Activated T-helper 17 cell treated with anti-CD3 and anti-CD28 coated beads, Interleukin-2, amount 50 U/mL, for 72 hours (primary cell): ENCODE results near the gene RESP18. TPM values are rescaled to one million over a fixed set of nuclear protein-coding genes. Genes with fewer than 3 reads are reported as not detected.
A peak's percentile ranks its signal among the peaks of the same experiment; 100 is the strongest.

Experiments used
- ATAC-seq: fragments of 150-1000 bp; cut with Tn5 transposase; replicated peaks from 2 replicates; pipeline ENCODE4 v1.10.0; 2021; ENCODE audit warnings: mild to moderate bottlenecking, moderate library complexity
- H3K27ac Mint-ChIP-seq: one replicate; pipeline ENCODE4 v1.8.0; 2022; ENCODE audit warnings: mixed read lengths
- H3K27me3 Mint-ChIP-seq: one replicate; pipeline ENCODE4 v1.8.0; 2022; ENCODE audit warnings: mixed read lengths
- H3K36me3 Mint-ChIP-seq: one replicate; pipeline ENCODE4 v1.8.0; 2022; ENCODE audit warnings: low read depth, mild to moderate bottlenecking, mixed read lengths
- H3K4me1 Mint-ChIP-seq: one replicate; pipeline ENCODE4 v1.8.0; 2022; ENCODE audit warnings: mixed read lengths
- H3K4me3 Mint-ChIP-seq: one replicate; pipeline ENCODE4 v1.8.0; 2022; ENCODE audit warnings: mild to moderate bottlenecking, mixed read lengths
- H3K9me3 Mint-ChIP-seq: one replicate; pipeline ENCODE4 v1.8.0; 2022; ENCODE audit warnings: mixed read lengths
- total RNA-seq, 2 donors: library from RNA; stranded (reverse); gene quantifications; one replicate each; pipeline ENCODE4 v1.2.3, GENCODE V29; 2022

Gene RESP18
- total RNA-seq = not detected

DNA sequence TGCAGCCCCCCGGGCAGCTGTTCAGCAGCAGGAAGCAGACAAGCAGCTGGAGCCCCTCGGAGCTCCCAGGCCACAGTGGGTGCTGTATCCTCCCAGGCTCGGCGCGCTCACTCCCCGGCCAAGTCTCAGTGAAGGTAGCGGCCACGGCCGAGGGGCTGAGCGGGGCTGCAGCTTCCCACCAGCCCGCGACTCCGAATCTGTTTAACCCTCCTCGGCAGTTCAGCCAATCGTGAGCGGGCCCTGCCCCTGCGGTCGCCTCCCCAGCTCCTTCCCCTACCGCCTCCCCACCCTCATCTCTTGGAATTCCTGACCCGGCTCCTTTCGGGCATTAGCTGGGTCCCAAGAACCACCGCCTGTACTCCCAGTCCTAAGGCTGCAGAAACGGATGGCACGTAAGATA, at the start of gene RESP18:
TSS of gene RESP18 (minus strand) at position 203 of the 400 bp plus-strand sequence.
- ATAC-seq = no peak
- H3K27me3 Mint-ChIP-seq = peaks cover 69% of the 10 kb centered on the region
- H3K27ac Mint-ChIP-seq = no peak within 1 kb of the TSS
- no peaks in the 10 kb centered on the region for H3K36me3 Mint-ChIP-seq
- H3K4me3 Mint-ChIP-seq = no peak within 1 kb of the TSS
- H3K9me3 Mint-ChIP-seq = peaks cover 10% of the 10 kb centered on the region
- peaks cover 4% of the 10 kb centered on the region for H3K4me1 Mint-ChIP-seq

- peaks cover 90% of the 10 kb centered on the region for H3K36me3 Mint-ChIP-seq
- no peaks in the 10 kb centered on the region for H3K9me3 Mint-ChIP-seq
- no peak for ATAC-seq
- H3K4me1 Mint-ChIP-seq = no peaks in the 10 kb centered on the region
- no peak overlapping the region for H3K4me3 Mint-ChIP-seq
- no peaks in the 10 kb centered on the region for H3K27me3 Mint-ChIP-seq
- H3K27ac Mint-ChIP-seq = peak overlapping the region; percentile 29
These were observed 48.9 kb upstream of the RESP18 start for GRCh38 chr2:219381448-219381847.

- Mint-ChIP-seq H3K27ac (peak overlapping the region; percentile 29), H3K27me3 (no peaks in the 10 kb centered on the region), H3K9me3 (no peaks in the 10 kb centered on the region), H3K4me3 (no peak overlapping the region), H3K4me1 (no peaks in the 10 kb centered on the region), H3K36me3 (peaks cover 90% of the 10 kb centered on the region)
- no peak for ATAC-seq
These were observed 48.4 kb upstream of the RESP18 start for GRCh38 chr2:219380926-219381325.

DNA sequence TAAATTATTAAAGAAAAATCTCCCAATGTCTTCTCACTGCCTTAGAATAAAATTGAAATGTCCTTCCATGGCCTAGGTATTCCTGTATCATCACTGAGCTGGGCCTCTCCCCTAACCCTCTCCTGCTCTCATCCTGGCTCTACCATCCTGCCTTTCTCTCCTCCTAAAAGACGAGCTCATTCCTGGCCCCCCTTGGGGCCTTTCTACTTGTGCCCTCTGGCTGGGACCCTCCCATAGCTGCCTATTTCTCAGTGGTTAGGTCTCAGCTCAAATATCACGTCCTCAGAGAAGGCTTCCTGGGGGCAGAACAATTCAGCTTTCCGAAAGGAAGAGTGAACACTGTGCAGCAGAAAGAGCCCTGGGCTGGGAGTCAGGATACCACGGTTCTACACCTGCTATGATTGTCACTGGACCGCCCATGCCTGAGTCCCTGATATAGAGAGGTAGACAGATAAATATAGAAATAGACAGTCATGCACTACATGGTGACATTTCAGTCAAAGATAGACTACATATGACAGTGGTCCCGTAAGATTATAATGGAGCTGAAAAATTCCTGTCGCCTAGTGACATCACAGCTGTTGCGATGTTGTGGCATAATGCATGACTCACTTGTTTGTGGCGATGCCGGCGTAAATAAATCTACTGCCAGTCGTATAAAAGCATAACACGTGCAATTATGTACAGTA, 45.8 kb upstream of the RESP18 start:
- Mint-ChIP-seq H3K36me3 (peaks cover 86% of the 10 kb centered on the region), H3K27me3 (no peaks in the 10 kb centered on the region), H3K27ac (no peak overlapping the region), H3K9me3 (no peaks in the 10 kb centered on the region), H3K4me1 (no peaks in the 10 kb centered on the region), H3K4me3 (no peak overlapping the region)
- no peak for ATAC-seq

GRCh38 chr2:219369447-219369861, 36.9 kb upstream of the RESP18 start:
- Mint-ChIP-seq H3K36me3 (peaks cover 15% of the 10 kb centered on the region), H3K4me1 (no peaks in the 10 kb centered on the region), H3K9me3 (no peaks in the 10 kb centered on the region), H3K27ac (no peak overlapping the region), H3K27me3 (no peaks in the 10 kb centered on the region), H3K4me3 (no peak overlapping the region)
- ATAC-seq = no peak

DNA sequence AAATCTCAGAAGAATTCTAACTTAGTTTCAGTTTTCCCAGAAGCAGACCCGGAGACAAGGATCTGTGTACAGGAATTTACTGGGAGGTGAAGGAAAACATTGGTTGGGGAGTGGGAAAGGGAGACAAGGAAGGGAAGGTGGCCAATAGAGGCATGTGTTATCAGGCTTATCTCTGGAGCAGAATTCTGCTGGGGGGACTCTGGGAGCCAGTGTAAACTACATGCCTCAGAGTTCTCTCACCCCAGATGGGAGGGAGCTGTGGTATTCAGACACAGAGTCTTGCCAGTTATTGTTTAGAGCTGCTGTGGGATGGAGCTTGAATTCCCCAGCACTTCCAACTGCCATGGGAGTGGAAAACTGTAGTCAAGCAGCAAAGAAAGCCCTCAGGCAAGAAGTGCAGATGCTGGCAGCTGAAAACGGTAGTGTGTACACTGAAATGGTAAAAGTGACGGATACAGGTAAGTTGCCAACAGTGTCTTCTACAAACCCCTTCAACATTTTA, 36.2 kb upstream of the RESP18 start:
- Mint-ChIP-seq H3K36me3 (peaks cover 7% of the 10 kb centered on the region), H3K9me3 (no peaks in the 10 kb centered on the region), H3K4me1 (no peaks in the 10 kb centered on the region), H3K27me3 (no peaks in the 10 kb centered on the region), H3K4me3 (no peak overlapping the region), H3K27ac (no peak overlapping the region)
- no peak for ATAC-seq

- no peak overlapping the region for H3K4me3 Mint-ChIP-seq
- H3K27me3 Mint-ChIP-seq = peaks cover 20% of the 10 kb centered on the region
- no peaks in the 10 kb centered on the region for H3K36me3 Mint-ChIP-seq
- ATAC-seq = peak; percentile 85
- no peaks in the 10 kb centered on the region for H3K9me3 Mint-ChIP-seq
- H3K27ac Mint-ChIP-seq = no peak overlapping the region
- no peaks in the 10 kb centered on the region for H3K4me1 Mint-ChIP-seq
These were observed 30.1 kb upstream of the RESP18 start for GRCh38 chr2:219362524-219363164.

DNA sequence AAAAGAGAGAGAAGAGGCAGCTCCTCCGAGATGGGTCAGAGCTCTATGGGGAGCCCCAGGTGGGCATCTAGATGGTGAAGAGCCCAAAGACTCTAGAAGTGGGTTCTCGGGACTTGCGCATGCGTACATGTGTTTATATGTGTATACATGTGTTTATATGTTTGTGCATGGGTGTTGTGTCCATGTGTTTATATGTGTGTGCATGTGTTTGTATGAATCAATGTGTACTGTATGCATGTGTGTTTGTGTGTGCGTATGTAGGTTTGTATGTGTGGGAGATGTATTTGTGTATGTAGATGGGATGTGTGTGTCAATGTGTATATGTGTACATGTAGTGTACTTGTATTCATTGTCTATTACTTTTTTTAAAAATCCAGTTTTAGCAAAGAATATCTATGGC, 29.5 kb upstream of the RESP18 start:
- Mint-ChIP-seq H3K9me3 (no peaks in the 10 kb centered on the region), H3K27me3 (peaks cover 20% of the 10 kb centered on the region), H3K4me3 (no peak overlapping the region), H3K36me3 (no peaks in the 10 kb centered on the region), H3K4me1 (no peaks in the 10 kb centered on the region), H3K27ac (no peak overlapping the region)
- no peak for ATAC-seq

GRCh38 chr2:219358170-219359075, 25.9 kb upstream of the RESP18 start:
- Mint-ChIP-seq H3K4me3 (no peak overlapping the region), H3K4me1 (no peaks in the 10 kb centered on the region), H3K36me3 (no peaks in the 10 kb centered on the region), H3K27me3 (peaks cover 39% of the 10 kb centered on the region), H3K27ac (no peak overlapping the region), H3K9me3 (no peaks in the 10 kb centered on the region)
- ATAC-seq = peak; percentile 30

- H3K27me3 Mint-ChIP-seq = peaks cover 39% of the 10 kb centered on the region
These were observed 24.3 kb upstream of the RESP18 start for GRCh38 chr2:219356834-219357233.

DNA sequence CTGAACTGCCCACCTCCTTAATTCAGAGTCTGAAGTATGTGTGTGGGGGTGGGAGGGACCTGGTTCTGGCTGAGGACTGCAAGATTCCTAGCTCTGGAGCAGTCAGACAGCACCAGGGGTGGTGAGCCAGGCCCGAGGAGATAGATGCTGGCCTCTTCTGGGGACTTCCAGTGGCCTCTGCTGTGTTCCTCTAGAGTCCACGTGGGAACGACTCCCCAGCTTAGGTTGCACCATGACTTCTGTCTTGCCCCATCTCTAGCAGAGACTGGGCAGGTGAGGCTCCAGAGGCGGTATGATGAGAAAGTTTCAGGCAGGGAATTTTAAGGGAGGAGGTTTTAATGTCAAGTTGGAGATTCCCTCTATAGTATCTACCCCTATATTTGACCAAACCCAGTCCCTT, 22.0 kb upstream of the RESP18 start:
- H3K9me3 Mint-ChIP-seq = no peaks in the 10 kb centered on the region
- H3K27me3 Mint-ChIP-seq = peaks cover 34% of the 10 kb centered on the region
- no peak for ATAC-seq
- no peak overlapping the region for H3K27ac Mint-ChIP-seq
- no peaks in the 10 kb centered on the region for H3K4me1 Mint-ChIP-seq
- H3K4me3 Mint-ChIP-seq = no peak overlapping the region
- no peaks in the 10 kb centered on the region for H3K36me3 Mint-ChIP-seq

More at GRCh38 chr2:219356834-219357233, 24.3 kb upstream of the RESP18 start:
- Mint-ChIP-seq H3K4me1 (no peaks in the 10 kb centered on the region), H3K27ac (no peak overlapping the region), H3K4me3 (no peak overlapping the region), H3K9me3 (no peaks in the 10 kb centered on the region), H3K36me3 (no peaks in the 10 kb centered on the region)
- ATAC-seq = no peak

DNA sequence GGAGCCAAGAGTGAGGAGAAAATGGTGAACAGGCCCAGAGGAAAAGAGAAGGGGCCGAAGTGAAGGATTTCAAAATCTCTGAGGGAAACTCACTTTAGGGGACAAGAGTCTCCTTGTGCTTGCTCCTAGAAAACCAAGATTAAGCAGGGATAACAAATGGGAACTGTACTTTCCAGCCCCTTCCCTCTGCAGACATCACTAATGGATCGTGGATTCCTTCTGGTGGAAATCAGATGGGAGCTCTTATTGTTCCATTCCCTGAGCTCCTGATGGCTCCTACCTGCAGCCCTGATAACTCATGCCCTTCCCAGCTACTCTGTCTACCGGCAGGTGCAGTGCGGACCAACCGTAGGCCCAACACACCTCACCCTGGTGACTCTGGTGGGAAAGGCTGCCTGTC, 20.6 kb upstream of the RESP18 start:
- ATAC-seq = no peak
- no peak overlapping the region for H3K27ac Mint-ChIP-seq
- H3K27me3 Mint-ChIP-seq = peaks cover 34% of the 10 kb centered on the region
- no peaks in the 10 kb centered on the region for H3K36me3 Mint-ChIP-seq
- H3K4me3 Mint-ChIP-seq = no peak overlapping the region
- H3K9me3 Mint-ChIP-seq = no peaks in the 10 kb centered on the region
- no peaks in the 10 kb centered on the region for H3K4me1 Mint-ChIP-seq

DNA sequence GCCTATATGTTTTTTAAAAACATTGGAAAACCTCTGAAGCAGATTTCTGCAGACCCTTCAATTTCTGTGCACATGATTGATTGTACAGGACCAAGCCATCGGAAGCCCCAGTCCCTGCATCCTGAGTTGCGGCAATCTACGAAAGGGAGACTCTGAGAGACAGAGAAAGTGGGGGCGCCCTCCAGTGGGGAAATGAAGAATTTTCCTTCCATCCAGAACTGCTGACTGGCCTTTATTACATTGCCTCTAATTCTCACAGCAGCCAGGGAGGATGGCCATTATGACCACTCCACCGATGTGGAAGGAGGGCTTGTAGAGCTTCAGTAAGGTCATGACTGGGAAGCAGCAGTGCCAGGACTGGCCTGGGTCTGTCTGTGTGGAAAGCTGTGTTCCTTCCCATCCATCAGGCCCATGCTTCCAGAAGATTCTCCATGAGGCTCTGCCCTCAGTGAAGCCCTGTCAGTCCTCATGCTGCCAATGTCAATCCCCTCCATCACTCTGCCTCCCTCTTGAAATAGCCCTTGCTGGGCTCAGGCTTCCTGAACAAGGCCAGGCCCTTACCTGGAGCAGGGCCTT, 20.0 kb upstream of the RESP18 start:
- Mint-ChIP-seq H3K9me3 (no peaks in the 10 kb centered on the region), H3K27me3 (peaks cover 38% of the 10 kb centered on the region), H3K4me3 (no peak overlapping the region), H3K36me3 (no peaks in the 10 kb centered on the region), H3K27ac (no peak overlapping the region), H3K4me1 (no peaks in the 10 kb centered on the region)
- ATAC-seq = peak; percentile 84

DNA sequence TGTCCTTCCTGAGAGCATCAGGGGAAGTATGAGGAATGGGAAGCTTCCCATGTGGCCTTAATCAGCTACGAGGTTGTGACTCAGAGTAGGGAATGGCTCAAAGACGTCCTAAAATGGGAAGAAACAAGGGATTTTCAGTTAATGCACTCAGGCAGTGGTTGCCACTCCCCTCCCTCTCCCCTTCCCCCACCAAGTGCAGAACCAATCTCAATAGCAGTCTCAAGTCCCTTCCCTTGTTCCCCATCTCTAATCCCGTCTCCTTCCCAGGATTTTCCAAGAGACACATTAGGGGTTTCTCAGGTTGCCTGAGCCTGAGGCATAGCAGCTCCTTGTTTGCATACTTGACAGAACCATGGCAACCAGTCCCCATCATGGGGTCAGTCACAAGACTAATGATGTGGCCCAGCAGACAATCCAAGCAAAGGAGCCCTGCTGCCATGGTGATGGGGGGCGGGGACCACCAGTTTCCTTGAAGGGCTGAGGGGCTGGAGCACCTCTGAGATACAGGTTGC, 18.2 kb upstream of the RESP18 start:
- Mint-ChIP-seq H3K27ac (no peak overlapping the region), H3K4me3 (no peak overlapping the region), H3K9me3 (no peaks in the 10 kb centered on the region), H3K4me1 (no peaks in the 10 kb centered on the region), H3K36me3 (no peaks in the 10 kb centered on the region), H3K27me3 (peaks cover 33% of the 10 kb centered on the region)
- ATAC-seq = no peak
